Breast epithelium (tissue), 3 donors: Measurements from ENCODE around the gene CCDC183.
"Not testable (repeated sequence)": the region's sequence is repeated elsewhere in the genome, so short reads cannot be mapped to it uniquely, and the experiment has no call there.

Experiments used
- POLR2A ChIP-seq: fragments of 450-650 bp; IDR thresholded peaks from one replicate; pipeline ENCODE4 v1.6.1; 2016; ENCODE audit warnings: antibody characterized with exemption, mild to moderate bottlenecking, moderate library complexity
- TF ChIP-seq, protein P1 (sequence below), 3 donors: fragments of 450-650 bp; IDR thresholded peaks; one replicate each; pipeline ENCODE4 v1.5.1; 2016 to 2017; ENCODE audit warnings: antibody characterized with exemption in 3 of 3, mild to moderate bottlenecking in 3 of 3, moderate library complexity in 3 of 3

DNA sequence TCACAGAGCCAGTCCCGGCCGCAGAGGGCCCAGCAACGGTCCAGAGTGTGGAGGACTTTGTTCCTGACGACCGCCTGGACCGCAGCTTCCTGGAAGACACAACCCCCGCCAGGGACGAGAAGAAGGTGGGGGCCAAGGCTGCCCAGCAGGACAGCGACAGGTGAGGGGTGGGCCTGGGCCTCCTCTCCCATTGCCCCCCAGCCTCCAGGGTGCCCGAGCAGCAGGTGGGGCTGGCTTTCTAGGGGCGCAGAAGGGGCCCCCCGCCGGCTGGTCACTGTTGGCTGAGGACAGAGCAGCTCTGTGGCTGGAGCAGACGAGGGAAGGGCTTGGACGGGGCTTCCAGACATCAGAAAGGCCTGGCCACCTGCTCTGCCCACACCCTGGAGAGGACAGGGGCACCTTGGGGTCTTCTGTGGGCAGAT lies 41.7 kb downstream of the CCDC183 start:
- TF ChIP-seq, protein P1, sequence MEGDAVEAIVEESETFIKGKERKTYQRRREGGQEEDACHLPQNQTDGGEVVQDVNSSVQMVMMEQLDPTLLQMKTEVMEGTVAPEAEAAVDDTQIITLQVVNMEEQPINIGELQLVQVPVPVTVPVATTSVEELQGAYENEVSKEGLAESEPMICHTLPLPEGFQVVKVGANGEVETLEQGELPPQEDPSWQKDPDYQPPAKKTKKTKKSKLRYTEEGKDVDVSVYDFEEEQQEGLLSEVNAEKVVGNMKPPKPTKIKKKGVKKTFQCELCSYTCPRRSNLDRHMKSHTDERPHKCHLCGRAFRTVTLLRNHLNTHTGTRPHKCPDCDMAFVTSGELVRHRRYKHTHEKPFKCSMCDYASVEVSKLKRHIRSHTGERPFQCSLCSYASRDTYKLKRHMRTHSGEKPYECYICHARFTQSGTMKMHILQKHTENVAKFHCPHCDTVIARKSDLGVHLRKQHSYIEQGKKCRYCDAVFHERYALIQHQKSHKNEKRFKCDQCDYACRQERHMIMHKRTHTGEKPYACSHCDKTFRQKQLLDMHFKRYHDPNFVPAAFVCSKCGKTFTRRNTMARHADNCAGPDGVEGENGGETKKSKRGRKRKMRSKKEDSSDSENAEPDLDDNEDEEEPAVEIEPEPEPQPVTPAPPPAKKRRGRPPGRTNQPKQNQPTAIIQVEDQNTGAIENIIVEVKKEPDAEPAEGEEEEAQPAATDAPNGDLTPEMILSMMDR (IDR thresholded peaks at IDR 0.05) = not testable (repeated sequence)
- not testable (repeated sequence) for TF ChIP-seq POLR2A
